OCI-LY7 (cell line): ENCODE data around the gene ZNF747.

ENCODE experiments used
- EZH2phosphoT487 ChIP-seq: fragments of 200-600 bp; sonication (generic); IDR thresholded peaks from 2 replicates; pipeline ENCODE4 v1.6.1; 2018; ENCODE audit warnings: low read depth, borderline replicate concordance, mild to moderate bottlenecking, mixed run types, antibody characterized with exemption, low read length, moderate library complexity, mixed read lengths
- TF ChIP-seq, protein P1 (sequence below): fragments of 200-600 bp; sonication (generic); conservative IDR thresholded peaks from 2 replicates; pipeline ENCODE4 v1.5.1; 2014; ENCODE audit warnings: mild to moderate bottlenecking, antibody characterized with exemption, low read length, moderate library complexity, mixed read lengths

DNA sequence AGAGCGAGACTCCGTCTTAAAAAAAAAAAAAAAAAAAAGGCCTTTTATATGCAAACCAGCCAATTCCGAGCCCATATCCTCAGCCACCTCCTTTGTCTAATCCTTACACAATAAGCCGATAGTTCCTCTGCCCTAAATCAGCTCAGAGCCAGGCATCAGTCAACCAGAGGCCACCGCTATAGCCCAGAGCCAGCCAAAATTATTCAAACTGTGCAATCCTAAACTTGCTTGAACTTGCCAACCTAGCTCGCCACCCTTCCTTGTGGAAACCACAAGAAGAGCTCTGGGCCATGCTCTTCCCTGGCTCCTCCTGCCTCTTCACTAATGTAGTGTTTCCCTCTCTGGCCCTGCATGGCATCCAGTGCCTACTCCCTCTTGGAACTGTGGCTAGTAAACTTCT is 44.4 kb downstream of the ZNF747 start:
- TF ChIP-seq, protein P1, sequence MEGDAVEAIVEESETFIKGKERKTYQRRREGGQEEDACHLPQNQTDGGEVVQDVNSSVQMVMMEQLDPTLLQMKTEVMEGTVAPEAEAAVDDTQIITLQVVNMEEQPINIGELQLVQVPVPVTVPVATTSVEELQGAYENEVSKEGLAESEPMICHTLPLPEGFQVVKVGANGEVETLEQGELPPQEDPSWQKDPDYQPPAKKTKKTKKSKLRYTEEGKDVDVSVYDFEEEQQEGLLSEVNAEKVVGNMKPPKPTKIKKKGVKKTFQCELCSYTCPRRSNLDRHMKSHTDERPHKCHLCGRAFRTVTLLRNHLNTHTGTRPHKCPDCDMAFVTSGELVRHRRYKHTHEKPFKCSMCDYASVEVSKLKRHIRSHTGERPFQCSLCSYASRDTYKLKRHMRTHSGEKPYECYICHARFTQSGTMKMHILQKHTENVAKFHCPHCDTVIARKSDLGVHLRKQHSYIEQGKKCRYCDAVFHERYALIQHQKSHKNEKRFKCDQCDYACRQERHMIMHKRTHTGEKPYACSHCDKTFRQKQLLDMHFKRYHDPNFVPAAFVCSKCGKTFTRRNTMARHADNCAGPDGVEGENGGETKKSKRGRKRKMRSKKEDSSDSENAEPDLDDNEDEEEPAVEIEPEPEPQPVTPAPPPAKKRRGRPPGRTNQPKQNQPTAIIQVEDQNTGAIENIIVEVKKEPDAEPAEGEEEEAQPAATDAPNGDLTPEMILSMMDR, result no peak
- no peak for TF ChIP-seq EZH2phosphoT487
